H1 (cell line): ENCODE results near the gene SPEN. TPM values are rescaled to one million over a fixed set of nuclear protein-coding genes. Genes with fewer than 3 reads are reported as not detected.

Source experiments
- CTCF ChIA-PET: fragments of 300-600 bp; sonication (Branson Sonifier 250); formaldehyde crosslinking; loops from one replicate; lab custom pipeline; 2021; ENCODE audit not compliant: partially characterized antibody; lab: Charles Lee
- POLR2A ChIA-PET: fragments of 300-600 bp; sonication (Branson Sonifier 250); formaldehyde crosslinking; loops from one replicate; lab custom pipeline; 2021; ENCODE audit warnings: inconsistent platforms; ENCODE audit not compliant: partially characterized antibody; lab: Charles Lee
- DNase-seq, 2 experiments: peaks; one replicate each; pipeline versions ENCODE4 v3.0.0 to v3.0.0-alpha.2; 2010 to 2022; ENCODE audit warnings: low spot score in 2 of 2, low read depth in 1 of 2, mixed read lengths in 1 of 2
- FAIRE-seq: peaks from 2 replicates; lab custom pipeline; 2011; peaks lifted over from hg19 to GRCh38; lab: Jason Lieb, UNC
- H2AFZ ChIP-seq: 2 replicates; pipeline ENCODE4 v1.8.1; 2012; ENCODE audit warnings: low read length, inconsistent platforms
- H2AK5ac ChIP-seq: 2 replicates; pipeline ENCODE4 v1.6.1; 2013; ENCODE audit warnings: low read depth, low read length
- H2BK120ac ChIP-seq: replicated peaks from 2 replicates; pipeline ENCODE3; 2013; ENCODE audit warnings: low read depth, low read length, inconsistent platforms
- H2BK12ac ChIP-seq: 2 replicates; pipeline ENCODE4 v1.6.1; 2013; ENCODE audit warnings: low read depth, low read length
- H2BK15ac ChIP-seq: 2 replicates; pipeline ENCODE4 v1.6.1; 2013; ENCODE audit warnings: low read length
- H2BK20ac ChIP-seq: 2 replicates; pipeline ENCODE4 v1.6.1; 2013; ENCODE audit warnings: low read length
- H2BK5ac ChIP-seq: 2 replicates; pipeline ENCODE4 v1.6.1; 2013; ENCODE audit warnings: low read depth, low read length
- H3K14ac ChIP-seq: 2 replicates; pipeline ENCODE4 v1.6.1; 2013; ENCODE audit warnings: inconsistent platforms; ENCODE audit not compliant: insufficient read length
- H3K18ac ChIP-seq: 2 replicates; pipeline ENCODE4 v1.6.1; 2013; ENCODE audit warnings: low read length; ENCODE audit errors: extremely low read depth
- H3K23ac ChIP-seq: 2 replicates; pipeline ENCODE4 v1.6.1; 2013; ENCODE audit warnings: inconsistent platforms; ENCODE audit not compliant: insufficient read length
- H3K23me2 ChIP-seq: 2 replicates; pipeline ENCODE4 v1.6.1; 2013; ENCODE audit warnings: low read depth, low read length
- H3K27ac ChIP-seq: 2 replicates; pipeline ENCODE4 v1.6.1; 2011; ENCODE audit warnings: low read depth, low read length, inconsistent platforms
- H3K27me3 ChIP-seq, 4 experiments: replicated peaks in 1 of 4; 1 replicate in 1 of 4; 2 replicates in 3 of 4; pipeline versions ENCODE4 v1.6.1 to v1.8.1; 2011 to 2013; ENCODE audit warnings: low read length in 3 of 4, mild to moderate bottlenecking in 3 of 4, inconsistent platforms in 2 of 4, mixed read lengths in 2 of 4, moderate library complexity in 1 of 4; ENCODE audit not compliant: control insufficient read depth in 3 of 4, insufficient read depth in 3 of 4; ENCODE audit errors: extremely low read depth in 1 of 4
- H3K36me3 ChIP-seq, 4 experiments: 2 replicates each; pipeline versions ENCODE4 v1.6.1 to v1.8.1; 2011 to 2013; ENCODE audit warnings: mild to moderate bottlenecking in 4 of 4, low read length in 3 of 4, moderate library complexity in 2 of 4, control low read depth in 1 of 4, inconsistent platforms in 1 of 4; ENCODE audit not compliant: insufficient read depth in 4 of 4, control insufficient read depth in 2 of 4
- H3K4ac ChIP-seq: replicated peaks from 2 replicates; pipeline ENCODE3; 2013; ENCODE audit warnings: low read length, low read depth, mixed read lengths, inconsistent platforms; ENCODE audit not compliant: insufficient read length
- H3K4me1 ChIP-seq, 4 experiments: replicated peaks in 1 of 4; 1 replicate in 1 of 4; 2 replicates in 3 of 4; pipeline versions ENCODE4 v1.6.1 to v1.8.1; 2011 to 2013; ENCODE audit warnings: low read length in 3 of 4, inconsistent platforms in 2 of 4, mixed read lengths in 1 of 4; ENCODE audit not compliant: insufficient read depth in 4 of 4, control insufficient read depth in 3 of 4
- H3K4me2 ChIP-seq, 2 experiments: 2 replicates each; pipeline versions ENCODE4 v1.6.1 to v1.8.1; 2011 to 2013; ENCODE audit warnings: low read depth in 2 of 2, low read length in 2 of 2, control low read depth in 1 of 2, inconsistent platforms in 1 of 2, mild to moderate bottlenecking in 1 of 2; ENCODE audit not compliant: insufficient read depth in 1 of 2
- H3K4me3 ChIP-seq, 4 experiments: fragments of 200-600, 300-600 bp in 1 of 4; sonication (generic), shearing (Covaris generic), sonication (Bioruptor Twin) in 1 of 4; 2 replicates each; pipeline versions ENCODE4 v1.5.1 to v1.8.1; 2011 to 2016; ENCODE audit warnings: low read length in 4 of 4, low read depth in 3 of 4, control low read depth in 2 of 4, inconsistent platforms in 2 of 4, mild to moderate bottlenecking in 2 of 4, mixed read lengths in 1 of 4, moderate library complexity in 1 of 4; ENCODE audit not compliant: insufficient read depth in 2 of 4; ENCODE audit errors: extremely low read depth in 1 of 4
- H3K56ac ChIP-seq: replicated peaks from 2 replicates; pipeline ENCODE3; 2013; ENCODE audit warnings: low read depth, mild to moderate bottlenecking, mixed read lengths, low read length, inconsistent platforms; ENCODE audit not compliant: insufficient read length
- H3K79me1 ChIP-seq: 2 replicates; pipeline ENCODE4 v1.6.1; 2013; ENCODE audit warnings: low read depth, low read length, control low read depth
- H3K79me2 ChIP-seq, 2 experiments: 2 replicates each; pipeline versions ENCODE4 v1.6.1 to v1.8.1; 2012 to 2013; ENCODE audit warnings: low read length in 2 of 2, mild to moderate bottlenecking in 2 of 2, inconsistent platforms in 1 of 2; ENCODE audit not compliant: insufficient read depth in 2 of 2, control insufficient read depth in 1 of 2
- H3K9ac ChIP-seq, 4 experiments: replicated peaks in 1 of 4; 1 replicate in 1 of 4; 2 replicates in 3 of 4; pipeline versions ENCODE4 v1.6.1 to v1.8.1; 2011 to 2013; ENCODE audit warnings: low read depth in 3 of 4, low read length in 3 of 4, control low read depth in 2 of 4, mild to moderate bottlenecking in 2 of 4, moderate library complexity in 2 of 4, inconsistent platforms in 1 of 4; ENCODE audit errors: extremely low read depth in 1 of 4
- H3K9me3 ChIP-seq, 2 experiments: 2 replicates each; pipeline versions ENCODE4 v1.6.1 to v1.8.1; 2012 to 2013; ENCODE audit warnings: mild to moderate bottlenecking in 2 of 2, moderate library complexity in 2 of 2, control low read depth in 1 of 2, inconsistent platforms in 1 of 2, low read depth in 1 of 2, low read length in 1 of 2, mixed read lengths in 1 of 2; ENCODE audit not compliant: insufficient read depth in 2 of 2
- H4K20me1 ChIP-seq, 2 experiments: replicated peaks in 1 of 2; 2 replicates each; pipeline versions ENCODE3 to v1.8.1; 2011 to 2013; ENCODE audit warnings: inconsistent platforms in 2 of 2, low read length in 2 of 2, mild to moderate bottlenecking in 1 of 2; ENCODE audit not compliant: insufficient read depth in 2 of 2, control insufficient read depth in 1 of 2
- H4K5ac ChIP-seq: 2 replicates; pipeline ENCODE4 v1.6.1; 2013; ENCODE audit warnings: low read length, low read depth, mixed read lengths, inconsistent platforms; ENCODE audit not compliant: insufficient read length
- H4K8ac ChIP-seq: 2 replicates; pipeline ENCODE4 v1.8.0; 2013; ENCODE audit warnings: mild to moderate bottlenecking, moderate library complexity, low read length, inconsistent platforms; ENCODE audit not compliant: insufficient read depth; ENCODE audit errors: extremely low read depth
- H4K91ac ChIP-seq: replicated peaks from 2 replicates; pipeline ENCODE3; 2013; ENCODE audit warnings: low read length, mixed read lengths, inconsistent platforms; ENCODE audit not compliant: insufficient read length
- RAD21 ChIP-seq, 2 experiments: IDR thresholded peaks in 1 of 2; conservative IDR thresholded peaks in 1 of 2; 2 replicates each; pipeline ENCODE4 v1.6.1; 2011; ENCODE audit warnings: low read depth in 2 of 2, low read length in 2 of 2, improper control_type of control experiment in 1 of 2, inconsistent platforms in 1 of 2, mild to moderate bottlenecking in 1 of 2, moderate library complexity in 1 of 2
- TBP ChIP-seq: IDR thresholded peaks from 2 replicates; pipeline ENCODE4 v1.6.1; 2011; ENCODE audit warnings: low read depth, low read length, improper control_type of control experiment
- WGBS, 2 experiments: shearing (Covaris generic) in 1 of 2; methylation state at CpG; one replicate each; pipeline versions ENCODE4 v1.1.6 to v1.1.7; 2013 to 2015; ENCODE audit warnings: low lambda C conversion rate in 2 of 2, mixed read lengths in 2 of 2, inconsistent platforms in 1 of 2, low coverage in 1 of 2, missing lambda C conversion rate in 1 of 2; ENCODE audit not compliant: insufficient replicate concordance in 2 of 2, insufficient coverage in 1 of 2, insufficient read length in 1 of 2; ENCODE audit errors: extremely low coverage in 1 of 2, missing lambda C conversion rate in 1 of 2; 5-methylcytosine and 5-hydroxymethylcytosine counted together
- polyA plus RNA-seq, 7 experiments: library from polyadenylated mRNA; depleted of rRNA in 3 of 7; stranded (reverse) in 5 of 7; unstranded in 2 of 7; fragments of >200 nt in 5 of 7; fragments of 200-250 nt in 2 of 7; gene quantifications; 1 replicate in 5 of 7; 2 replicates in 1 of 7; 4 replicates in 1 of 7; pipeline versions ENCODE4 v1.2.1 to v1.2.3, GENCODE V29; 2011 to 2013; ENCODE audit warnings: missing spikeins in 2 of 7, mixed read lengths in 2 of 7
- total RNA-seq: library from RNA; stranded (reverse); fragmentation: NEBNext Ultra II Directional; extraction: Animal tissue kit (Norgen Biotek cat#: 25700); gene quantifications from 2 replicates; pipeline ENCODE4 v1.2.1, GENCODE V29; 2021
- TF ChIP-seq, protein P1 (sequence below): IDR thresholded peaks from 2 replicates; pipeline ENCODE4 v1.6.1; 2011; ENCODE audit warnings: low read length, improper control_type of control experiment

The SPEN gene
- total and polyA plus RNA-seq, 2 of the 8 experiments (the other 6 are each of a cell fraction or from before 2014, with no cell fraction given), result 12.5 to 52.1 TPM

DNA sequence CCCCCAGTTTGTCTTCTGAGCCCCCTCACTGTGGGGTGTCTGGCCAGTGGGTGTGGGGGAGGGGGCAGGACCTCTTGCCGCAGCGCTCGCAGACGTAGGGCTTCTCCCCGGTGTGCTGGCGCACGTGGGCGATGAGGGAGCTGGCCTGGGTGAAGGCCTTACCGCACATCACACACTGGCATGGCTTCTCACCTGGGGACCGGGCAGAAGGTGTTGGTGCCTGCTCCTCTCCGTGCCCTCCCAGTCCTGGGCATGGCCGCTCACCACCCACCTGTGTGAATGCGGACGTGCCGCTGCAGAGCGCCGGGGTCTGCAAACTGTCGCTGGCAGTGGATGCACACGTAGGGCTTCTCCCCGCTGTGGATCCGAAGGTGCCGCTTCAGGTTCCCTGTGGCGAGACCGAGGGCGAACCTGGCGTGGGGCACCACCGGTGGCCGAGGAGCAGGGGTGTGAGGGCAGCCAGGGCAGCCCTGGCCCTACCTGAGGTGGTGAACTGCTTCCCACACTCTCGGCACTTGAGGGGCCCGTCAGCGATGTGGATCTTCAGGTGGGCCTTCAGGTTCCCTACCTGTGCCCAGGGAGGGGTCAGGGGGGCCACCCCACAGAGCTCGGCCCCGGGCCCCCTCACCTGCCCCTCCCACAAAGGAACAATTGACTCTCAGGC, 96.0 kb downstream of the SPEN start:
- no peaks in the 10 kb centered on the region for H3K23me2 ChIP-seq
- H3K23ac ChIP-seq, result no peak overlapping the region
- no peak overlapping the region for H2BK15ac ChIP-seq
- H3K4me2 ChIP-seq, result no peak overlapping the region
- POLR2A ChIA-PET, result no interaction called here
- H3K14ac ChIP-seq, result no peak overlapping the region
- no peak overlapping the region for H2AK5ac ChIP-seq
- no peak overlapping the region for H3K9ac ChIP-seq
- H3K4me3 ChIP-seq, result no peak overlapping the region
- H3K56ac ChIP-seq, result no peak overlapping the region
- peaks cover 6 to 41% (median 29%) of the 10 kb centered on the region in 4 experiments; a peak in 7 of 8 replicates for H3K36me3 ChIP-seq
- H3K4ac ChIP-seq, result no peak overlapping the region
- H3K79me1 ChIP-seq, result no peaks in the 10 kb centered on the region; the same call in 1 of the 2 replicates
- H2BK20ac ChIP-seq, result no peak overlapping the region
- no peak overlapping the region for H3K27ac ChIP-seq
- CTCF ChIA-PET, result interaction anchor here (0.5 to 2.4 kb wide), 5 partner anchors 13 to 153 kb away, joined by 3 to 8 read pairs (median 3); no protein-coding TSS in a partner anchor
- TF ChIP-seq TBP (no peak), RAD21 (IDR thresholded peaks at IDR 0.05 in 1 of 2, conservative IDR thresholded peaks at IDR 0.05 in 1 of 2; ENCODE audit: low read depth in 2 of 2, low read length in 2 of 2) (no peak)
- TF ChIP-seq, protein P1, sequence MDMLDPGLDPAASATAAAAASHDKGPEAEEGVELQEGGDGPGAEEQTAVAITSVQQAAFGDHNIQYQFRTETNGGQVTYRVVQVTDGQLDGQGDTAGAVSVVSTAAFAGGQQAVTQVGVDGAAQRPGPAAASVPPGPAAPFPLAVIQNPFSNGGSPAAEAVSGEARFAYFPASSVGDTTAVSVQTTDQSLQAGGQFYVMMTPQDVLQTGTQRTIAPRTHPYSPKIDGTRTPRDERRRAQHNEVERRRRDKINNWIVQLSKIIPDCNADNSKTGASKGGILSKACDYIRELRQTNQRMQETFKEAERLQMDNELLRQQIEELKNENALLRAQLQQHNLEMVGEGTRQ, result no peak
- TF ChIP-seq, all 59 proteins: peak for 0
- Histone ChIP-seq H4K20me1 (peaks cover 2 to 16% of the 10 kb centered on the region in 2 experiments), H2BK120ac (no peak overlapping the region), H4K8ac (no peak overlapping the region; the same call in 1 of the 2 replicates), H2BK12ac (no peak overlapping the region), H4K5ac (no peak overlapping the region), H4K91ac (no peak overlapping the region), H2AFZ (no peak overlapping the region), H3K79me2 (no peaks in the 10 kb centered on the region), H3K4me1 (peaks cover 0 to 6% (median under 1%) of the 10 kb centered on the region in 4 experiments; a peak in 4 of 7 replicates), H2BK5ac (no peak overlapping the region), H3K9me3 (no peaks in the 10 kb centered on the region), H3K18ac (no peak overlapping the region), H3K27me3 (no peaks in the 10 kb centered on the region)
- FAIRE-seq, result no peak
- WGBS, 2 experiments, result 95% methylated on average over 33 of the region's 33 CpGs; no CpG with 5 or more reads in 1 of the 2 experiments
- no peak for DNase-seq
